A673 (cell line): ENCODE results near the gene PIK3R1.

ENCODE experiments used
- CTCF ChIP-seq: fragments of 300-800, 200-600 bp; sonication (generic); conservative IDR thresholded peaks from 2 replicates; pipeline ENCODE4 v1.5.1; 2017; ENCODE audit warnings: low read depth, mild to moderate bottlenecking, antibody characterized with exemption, low read length, moderate library complexity, mixed read lengths
- EZH2 ChIP-seq: fragments of 200-600 bp; sonication (generic); IDR thresholded peaks from 2 replicates; pipeline ENCODE4 v1.6.1; 2017; ENCODE audit warnings: borderline replicate concordance, low read depth, mild to moderate bottlenecking, mixed read lengths, antibody characterized with exemption, low read length; ENCODE audit not compliant: poor library complexity, severe bottlenecking

DNA sequence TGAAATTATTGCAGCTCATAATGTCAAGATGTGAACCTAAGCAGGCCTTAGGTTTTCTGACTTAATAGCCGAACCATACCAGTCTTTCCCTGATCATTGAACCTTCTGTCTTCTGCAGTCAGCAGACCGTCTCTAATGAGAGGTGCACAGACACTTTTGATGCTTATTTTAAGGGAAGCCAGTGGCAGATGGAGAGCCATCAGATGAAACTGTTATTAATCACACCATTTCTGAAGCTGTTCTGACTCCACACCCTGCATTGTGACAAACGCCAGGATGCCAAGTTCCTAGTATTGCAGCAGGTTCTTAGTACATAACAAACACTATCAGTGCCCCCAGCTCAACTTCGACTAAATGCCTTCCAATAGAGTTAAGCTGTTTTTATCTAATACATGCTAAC lies 43.0 kb downstream of the PIK3R1 start:
- TF ChIP-seq CTCF, result no peak
- TF ChIP-seq EZH2, result no peak
